ENCODE data around the gene MRPS12. TPM values are rescaled to one million over a fixed set of nuclear protein-coding genes. Genes with fewer than 3 reads are reported as not detected.

MRPS12 gene
- polyA plus RNA-seq, 3 donors, result 17.2 to 81.5 (median 73.0) TPM

DNA sequence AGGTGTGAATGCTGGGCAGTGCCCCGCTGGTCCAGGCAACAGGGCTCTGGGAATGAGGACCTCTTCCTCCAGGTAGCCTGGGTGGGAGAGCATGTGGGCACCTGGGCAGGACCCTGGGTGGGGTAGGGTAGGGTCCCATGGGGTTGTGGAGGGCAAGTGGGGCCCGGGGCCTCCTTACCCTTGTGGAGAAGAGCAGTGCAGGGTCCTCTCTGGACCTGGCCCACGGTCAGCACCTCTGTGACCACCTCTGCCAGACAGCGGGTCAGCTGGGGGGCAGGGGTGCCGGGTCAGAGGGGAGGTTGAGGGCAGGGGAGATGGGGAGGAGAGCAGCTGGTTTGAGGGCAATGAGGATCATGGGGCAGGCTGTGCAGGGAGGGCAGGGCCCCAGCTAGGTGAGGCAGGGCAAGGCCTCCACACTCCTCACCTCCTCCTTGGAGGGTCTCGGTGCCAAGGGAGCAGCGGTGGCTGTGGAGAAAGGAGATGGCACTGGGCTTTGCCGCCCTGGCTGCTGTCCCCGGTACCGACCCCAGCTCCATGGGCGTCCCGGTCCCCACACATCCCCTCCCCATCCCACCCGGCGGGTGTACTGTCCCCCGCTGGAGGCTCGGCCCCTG lies 19.2 kb upstream of the MRPS12 start:
- no peak for DNase-seq
- no peak overlapping the region for H3K4me2 ChIP-seq (replicated peaks; ENCODE audit: extremely low read depth, low read length, poor library complexity, severe bottlenecking)
- no peak for TF ChIP-seq CTCF (IDR thresholded peaks at IDR 0.05)
- H3K36me3 ChIP-seq (replicated peaks in 1 of 2; ENCODE audit: control insufficient read depth in 1 of 2, insufficient read depth in 2 of 2, low read length in 2 of 2), result peaks cover 21 to 24% of the 10 kb centered on the region in 2 donors
- H3K27me3 ChIP-seq (ENCODE audit: control insufficient read depth in 2 of 2, insufficient read depth in 2 of 2, low read length in 2 of 2), result no peaks in the 10 kb centered on the region
- H4K20me1 ChIP-seq (ENCODE audit: insufficient read depth, low read length), result no peaks in the 10 kb centered on the region
- no peak overlapping the region for H3K27ac ChIP-seq (ENCODE audit: low read depth in 1 of 2, low read length in 2 of 2)
- H3K9me3 ChIP-seq (replicated peaks in 1 of 2; ENCODE audit: control insufficient read depth in 1 of 2, insufficient read depth in 1 of 2, low read length in 2 of 2), result no peaks in the 10 kb centered on the region
- 83% methylated on average over 13 of the region's 16 CpGs for WGBS (ENCODE audit: insufficient coverage)
- H3K27ac Mint-ChIP-seq, result no peak overlapping the region
- H3K4me1 ChIP-seq (ENCODE audit: control insufficient read depth in 1 of 2, insufficient read depth in 2 of 2, low read length in 2 of 2), result no peaks in the 10 kb centered on the region
- no peaks in the 10 kb centered on the region for H3K79me2 ChIP-seq (ENCODE audit: insufficient read depth, low read length)
- intact Hi-C loops (cut with micrococcal nuclease), result no loop called here
- H3K4me1 Mint-ChIP-seq, result peaks cover 3% of the 10 kb centered on the region
- H2AFZ ChIP-seq (ENCODE audit: insufficient read depth, low read depth, low read length, poor library complexity, severe bottlenecking), result no peak overlapping the region
- peaks cover 0 to 5% (median 0%) of the 10 kb centered on the region in 7 donors for H3K9me3 Mint-ChIP-seq
- H3K27me3 Mint-ChIP-seq (ENCODE audit: low read depth in 3 of 3), result peaks cover 0 to 6% (median 0%) of the 10 kb centered on the region in 3 donors
- peaks cover 25 to 38% of the 10 kb centered on the region in 2 donors for H3K36me3 Mint-ChIP-seq
- H3K4me3 Mint-ChIP-seq, result no peak overlapping the region
- no peak overlapping the region for H3K9ac ChIP-seq (ENCODE audit: insufficient read depth, low read length, poor library complexity, severe bottlenecking)
- no peak overlapping the region for H3K4me3 ChIP-seq (replicated peaks in 1 of 3; ENCODE audit: low read depth in 2 of 3, low read length in 3 of 3)

GRCh38 chr19:38912600-38913514 lies 17.9 kb upstream of the MRPS12 start:
- Histone ChIP-seq H3K4me3 (replicated peaks in 1 of 3; ENCODE audit: low read depth in 2 of 3, low read length in 3 of 3) (no peak overlapping the region), H3K4me2 (replicated peaks; ENCODE audit: extremely low read depth, low read length, poor library complexity, severe bottlenecking) (no peak overlapping the region), H2AFZ (ENCODE audit: insufficient read depth, low read depth, low read length, poor library complexity, severe bottlenecking) (no peak overlapping the region), H3K4me1 (ENCODE audit: control insufficient read depth in 1 of 2, insufficient read depth in 2 of 2, low read length in 2 of 2) (no peaks in the 10 kb centered on the region), H4K20me1 (ENCODE audit: insufficient read depth, low read length) (no peaks in the 10 kb centered on the region), H3K27ac (ENCODE audit: low read depth in 1 of 2, low read length in 2 of 2) (no peak overlapping the region), H3K9me3 (replicated peaks in 1 of 2; ENCODE audit: control insufficient read depth in 1 of 2, insufficient read depth in 1 of 2, low read length in 2 of 2) (no peaks in the 10 kb centered on the region), H3K36me3 (replicated peaks in 1 of 2; ENCODE audit: control insufficient read depth in 1 of 2, insufficient read depth in 2 of 2, low read length in 2 of 2) (peaks cover 8 to 11% of the 10 kb centered on the region in 2 donors), H3K79me2 (ENCODE audit: insufficient read depth, low read length) (no peaks in the 10 kb centered on the region), H3K27me3 (ENCODE audit: control insufficient read depth in 2 of 2, insufficient read depth in 2 of 2, low read length in 2 of 2) (no peaks in the 10 kb centered on the region), H3K9ac (ENCODE audit: insufficient read depth, low read length, poor library complexity, severe bottlenecking) (no peak overlapping the region)
- H3K27ac Mint-ChIP-seq, result peak overlapping the region in 1 of 7 donors; percentile 49
- no peak overlapping the region for H3K4me3 Mint-ChIP-seq
- H3K4me1 Mint-ChIP-seq, result peaks cover 3% of the 10 kb centered on the region
- peaks cover 0 to 3% (median 0%) of the 10 kb centered on the region in 7 donors for H3K9me3 Mint-ChIP-seq
- TF ChIP-seq CTCF (IDR thresholded peaks at IDR 0.05), result no peak
- DNase-seq, result no peak
- intact Hi-C loops (cut with micrococcal nuclease), result no loop called here
- 60% methylated on average over 10 of the region's 12 CpGs for WGBS (ENCODE audit: insufficient coverage)
- H3K36me3 Mint-ChIP-seq, result peaks cover 12 to 24% of the 10 kb centered on the region in 2 donors
- H3K27me3 Mint-ChIP-seq (ENCODE audit: low read depth in 3 of 3), result peaks cover 0 to 6% (median 2%) of the 10 kb centered on the region in 3 donors
